Cortex of kidney (tissue), 1 donor: ENCODE results near the gene SLC43A2.
"Not testable (repeated sequence)": the region's sequence is repeated elsewhere in the genome, so short reads cannot be mapped to it uniquely, and the experiment has no call there.

Experiments used
- DNase-seq: peaks from one replicate; lab custom pipeline; 2025; lab: John Stamatoyannopoulos, UW

The SLC43A2 gene

DNA sequence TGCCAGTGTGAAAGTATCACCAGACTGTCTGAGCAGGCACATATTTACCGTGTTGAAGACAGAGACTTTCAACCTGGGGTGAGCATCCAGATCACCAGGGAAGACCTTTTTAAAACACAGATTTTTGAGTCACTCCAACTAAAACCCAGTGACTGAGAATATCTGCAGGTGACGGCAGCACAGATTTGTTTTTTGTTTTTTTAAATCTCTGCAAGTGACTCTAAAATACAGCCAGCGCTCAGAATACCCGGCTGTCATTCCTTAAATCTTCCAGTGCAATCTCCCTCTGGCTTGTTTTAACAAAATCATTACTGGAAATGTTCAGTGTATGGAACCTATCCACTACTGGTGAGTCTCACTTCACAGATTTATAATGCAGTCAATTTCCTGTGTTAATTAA is 92.9 kb downstream of the SLC43A2 start:
- DNase-seq = no peak

DNA sequence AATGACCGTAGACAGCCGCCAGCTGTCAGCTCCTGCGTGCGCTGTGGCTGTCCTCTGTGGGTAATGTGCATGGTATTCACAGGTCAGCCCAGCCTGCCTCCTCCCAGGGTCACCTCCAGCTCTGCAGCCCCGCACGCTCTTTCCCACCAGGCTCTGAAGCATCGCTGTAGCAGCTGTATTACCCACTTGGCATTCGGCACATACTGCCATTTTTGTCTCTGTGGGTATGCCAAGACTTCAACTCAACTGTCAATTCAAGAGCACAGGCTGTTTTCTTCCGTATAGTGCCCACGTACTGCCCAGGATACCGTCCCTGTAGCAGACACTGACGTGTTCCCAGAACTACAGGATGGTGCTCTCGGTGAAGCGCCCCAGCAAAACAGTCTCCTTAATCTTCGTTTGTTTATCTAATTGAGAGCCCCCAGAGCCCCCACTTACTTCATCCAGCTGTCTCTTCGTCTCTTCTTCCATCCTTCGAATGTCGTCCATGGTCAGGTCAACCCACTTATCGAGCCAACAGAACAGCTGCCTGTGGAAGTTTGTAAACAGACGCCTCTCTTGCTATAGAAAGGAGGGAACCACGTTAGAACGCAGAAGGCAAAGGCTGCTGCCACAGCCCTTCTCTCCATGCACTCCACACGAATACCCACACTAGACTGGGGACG is 94.8 kb downstream of the SLC43A2 start:
- no peak for DNase-seq

DNA sequence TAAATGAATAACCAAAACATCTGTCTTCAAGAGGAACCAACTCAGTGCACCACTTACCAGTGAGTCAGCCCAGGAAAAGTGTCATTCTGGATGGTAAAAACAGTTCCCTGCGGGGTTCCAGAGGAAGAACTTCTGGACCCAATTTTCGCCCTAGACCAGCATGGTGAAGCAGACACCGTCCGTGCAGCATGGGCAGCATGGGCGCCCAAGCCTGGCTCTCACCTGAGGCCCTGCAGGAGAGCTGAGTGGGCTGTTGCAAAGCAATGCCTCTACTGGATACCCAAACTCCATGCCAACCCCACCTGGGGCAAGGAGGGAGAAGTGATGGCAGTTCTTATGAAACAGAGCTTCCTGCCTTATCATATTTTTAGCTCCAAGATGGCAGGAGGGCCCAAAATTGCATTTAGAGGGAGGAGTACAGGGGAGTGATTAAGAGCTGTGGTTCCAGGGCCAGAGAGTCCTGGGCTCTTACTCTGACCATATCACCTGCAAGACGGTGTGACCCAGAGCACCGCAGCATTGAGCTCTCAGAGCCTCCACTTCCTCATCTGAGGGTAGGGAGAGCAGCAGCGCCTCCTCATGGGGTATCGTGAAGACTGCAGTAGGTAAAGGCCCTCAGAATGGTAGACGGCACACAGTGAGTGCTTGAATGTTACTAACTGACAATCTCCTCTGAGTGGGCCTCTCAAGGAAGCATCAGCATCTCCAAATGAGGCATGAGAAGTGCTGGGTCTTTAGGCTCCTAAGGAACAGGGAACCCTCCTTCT is 95.6 kb downstream of the SLC43A2 start:
- no peak for DNase-seq

DNA sequence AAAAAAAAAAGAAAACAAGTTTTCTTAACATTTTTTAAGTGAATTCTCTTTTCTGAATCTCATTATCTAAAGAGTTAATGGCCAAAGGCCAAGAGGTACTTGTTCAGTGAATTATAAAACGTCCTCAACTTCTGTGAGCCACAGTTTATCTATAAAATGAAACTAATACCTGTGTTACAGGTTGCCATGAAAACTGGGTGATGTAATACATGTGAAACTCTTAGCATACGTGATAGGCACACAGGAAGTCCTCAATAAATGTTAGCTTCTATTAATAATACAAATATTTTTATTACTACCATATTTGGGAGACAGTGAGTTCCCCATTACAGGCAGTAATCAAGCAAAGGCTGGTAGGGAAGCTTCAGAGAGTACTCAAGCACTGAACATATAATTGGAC is 98.8 kb downstream of the SLC43A2 start:
- DNase-seq = no peak

DNA sequence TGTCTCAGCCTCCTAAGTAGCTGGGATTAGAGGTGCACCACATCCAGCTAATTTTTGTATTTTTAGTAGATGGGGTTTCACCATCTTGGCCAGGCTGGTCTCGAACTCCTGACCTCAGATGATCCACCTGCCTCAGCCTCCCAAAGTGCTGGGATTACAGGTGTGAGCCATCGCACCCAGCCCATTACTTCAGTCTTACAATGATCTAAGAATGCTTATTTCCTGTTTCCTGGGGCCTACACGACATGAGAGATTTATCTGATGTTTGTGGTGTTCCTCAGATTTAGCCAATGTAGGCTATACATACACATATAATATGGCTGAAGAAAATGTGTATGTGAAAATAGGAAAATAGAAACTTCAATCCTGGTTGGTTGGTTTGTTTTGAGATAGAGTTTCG is 101.8 kb downstream of the SLC43A2 start:
- DNase-seq = not testable (repeated sequence)

DNA sequence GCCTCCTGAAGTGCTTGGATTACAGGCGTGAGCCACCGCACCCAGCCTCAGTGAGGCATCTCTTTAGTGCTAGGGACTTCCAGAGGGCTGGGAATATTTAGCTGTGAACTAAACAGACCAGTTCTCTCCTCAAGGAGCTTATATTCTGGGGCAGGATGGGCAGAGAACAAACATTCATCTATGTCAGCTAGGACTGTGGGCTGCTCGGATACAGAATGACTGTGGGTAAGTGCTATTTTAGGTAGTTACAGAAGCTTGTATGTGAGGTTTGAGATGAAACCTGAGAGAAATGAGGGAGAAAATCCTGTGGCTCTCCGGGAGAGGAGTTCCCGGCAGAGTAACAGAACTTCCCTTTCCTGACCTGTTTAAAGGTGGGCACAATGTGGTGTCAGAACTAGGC is 106.0 kb downstream of the SLC43A2 start:
- no peak for DNase-seq

DNA sequence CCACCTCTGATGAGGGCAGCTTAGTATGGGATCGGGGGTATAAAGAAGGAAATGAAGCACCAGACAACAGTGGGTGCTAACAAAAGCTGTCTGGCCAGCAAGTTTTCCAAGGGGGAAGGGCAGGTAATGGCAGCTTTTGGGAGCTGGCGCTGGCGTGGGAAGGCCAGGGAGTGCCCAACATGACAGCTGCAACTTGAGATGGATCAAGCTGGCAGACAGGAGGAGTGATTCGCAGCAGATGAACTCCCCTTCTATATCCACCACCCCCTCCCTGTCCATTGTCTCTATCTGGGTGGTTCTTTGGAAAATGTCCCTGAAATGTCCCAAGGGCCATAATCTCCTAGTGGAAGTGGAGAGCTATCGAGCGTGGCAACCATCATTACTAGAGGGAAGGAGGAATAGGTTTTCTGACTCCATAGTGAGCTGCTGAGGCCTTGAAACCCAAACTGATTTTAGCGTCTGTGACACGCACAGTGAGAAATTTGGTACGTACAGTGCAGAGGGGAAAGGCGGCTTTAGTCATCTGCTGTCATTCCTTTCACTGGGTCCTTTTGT is 107.5 kb downstream of the SLC43A2 start:
- no peak for DNase-seq

DNA sequence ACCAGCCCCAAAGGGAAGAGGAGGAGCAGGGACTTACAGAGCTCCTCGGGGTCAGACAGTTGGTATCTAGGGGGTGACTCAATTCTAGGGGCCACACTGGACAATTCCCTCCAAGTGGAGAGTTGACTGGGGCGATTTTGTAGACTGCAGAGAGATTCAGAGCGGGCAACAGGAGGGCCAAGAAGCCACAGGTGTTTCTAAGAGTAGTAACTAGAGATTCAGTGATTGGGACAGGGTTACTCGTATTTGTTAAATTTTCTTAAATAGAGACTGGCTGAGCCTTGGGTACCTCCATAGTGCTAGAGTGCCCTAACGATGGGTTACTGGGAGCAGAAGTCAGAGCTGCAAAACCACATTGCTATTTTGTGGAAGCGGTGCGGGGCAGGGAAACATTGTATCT is 109.0 kb downstream of the SLC43A2 start:
- DNase-seq = no peak
